NCI-H2171 treated with DMSO at 0.1 percent for 48 hours (cell line): Measurements from ENCODE around the gene BMPR1A.

ENCODE experiments used
- DNase-seq: peaks from one replicate; lab custom pipeline; 2025; lab: John Stamatoyannopoulos, UW

Gene BMPR1A

DNA sequence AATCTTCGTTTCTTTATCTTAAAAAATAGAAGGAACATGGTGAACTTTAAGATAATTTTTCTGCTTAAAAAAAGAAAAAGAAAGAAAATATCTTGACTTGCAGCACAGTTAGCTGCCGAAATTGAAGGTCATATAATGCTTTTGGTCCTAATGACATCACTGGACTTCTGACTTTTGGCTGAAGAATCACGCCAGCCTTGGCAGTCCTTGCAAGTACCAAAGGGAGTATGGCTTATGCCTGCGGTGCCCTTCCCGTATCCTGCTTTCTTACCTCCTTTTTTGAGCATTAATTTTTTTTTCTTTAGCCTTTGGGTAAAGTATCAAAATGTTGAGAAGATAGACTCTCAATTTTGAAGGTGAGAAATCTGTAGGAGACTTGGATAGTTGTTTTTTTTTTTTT lies 7.0 kb downstream of the BMPR1A start:
- no peak for DNase-seq

DNA sequence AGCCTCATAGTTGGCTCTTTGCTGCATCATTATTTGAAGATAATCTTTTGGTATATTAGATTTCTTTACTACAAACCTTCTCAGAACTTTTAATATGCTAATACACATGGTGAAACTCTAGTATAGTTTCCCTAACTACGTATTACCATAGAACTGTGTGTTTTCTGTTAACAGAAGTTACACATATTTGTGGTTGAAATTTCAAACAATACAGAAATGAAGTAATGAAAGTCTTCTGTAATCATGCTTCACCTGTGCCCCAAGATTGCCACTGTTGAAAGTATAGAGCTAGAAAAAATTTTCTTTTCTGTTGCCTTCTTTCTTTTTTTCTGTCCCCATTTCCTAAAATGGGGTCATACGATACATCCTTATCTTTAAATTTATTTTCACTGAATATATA lies 9.1 kb downstream of the BMPR1A start:
- DNase-seq = no peak

DNA sequence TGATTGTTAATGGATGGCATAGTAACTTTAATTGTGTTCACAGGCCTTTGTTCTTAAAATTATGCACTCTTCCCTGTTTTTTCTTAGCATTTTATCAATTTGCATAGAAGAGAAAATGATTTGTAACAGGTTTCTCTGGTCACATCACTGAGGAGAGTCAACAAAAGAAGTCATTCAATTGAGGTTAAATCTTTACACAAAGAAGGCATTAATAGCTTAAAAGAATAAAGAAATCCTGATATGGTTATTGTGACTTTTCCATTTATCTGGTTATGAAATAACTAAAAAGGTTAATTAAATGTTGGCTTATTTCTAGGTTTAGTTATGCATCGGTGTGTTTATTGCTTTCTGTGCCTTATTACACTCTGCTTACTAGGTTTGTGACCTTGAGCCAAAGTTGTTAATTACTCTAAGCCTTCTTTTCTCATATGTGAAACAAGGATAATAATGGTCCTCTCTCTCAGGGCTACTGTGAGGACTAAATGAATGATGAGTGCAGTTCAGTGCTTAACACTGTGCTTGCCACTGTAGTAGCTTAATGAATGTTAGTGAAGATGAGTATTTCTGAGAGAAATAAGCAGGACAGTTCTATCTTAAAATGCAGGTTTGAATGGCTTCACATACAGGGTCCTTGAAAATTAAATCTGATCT lies 12.1 kb downstream of the BMPR1A start:
- no peak for DNase-seq

DNA sequence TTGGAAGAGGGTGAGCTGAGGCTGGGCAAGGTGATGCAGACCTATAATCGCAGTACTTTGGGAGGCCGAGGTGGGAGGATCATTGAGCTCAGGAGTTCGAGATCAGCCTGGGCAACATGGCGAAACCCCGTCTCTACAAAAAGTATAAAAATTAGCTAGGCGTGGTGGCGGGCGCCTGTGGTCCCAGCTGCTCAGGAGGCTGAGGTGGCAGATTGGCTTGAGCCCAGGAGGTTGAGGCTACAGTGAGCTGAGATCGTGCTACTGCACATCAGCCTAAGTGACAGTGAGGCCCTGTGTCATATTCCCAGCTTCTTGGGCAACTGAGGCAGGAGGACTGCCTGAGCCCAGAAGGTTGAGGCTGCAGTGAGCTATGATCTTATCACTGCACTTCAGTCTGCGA lies 13.6 kb downstream of the BMPR1A start:
- no peak for DNase-seq

DNA sequence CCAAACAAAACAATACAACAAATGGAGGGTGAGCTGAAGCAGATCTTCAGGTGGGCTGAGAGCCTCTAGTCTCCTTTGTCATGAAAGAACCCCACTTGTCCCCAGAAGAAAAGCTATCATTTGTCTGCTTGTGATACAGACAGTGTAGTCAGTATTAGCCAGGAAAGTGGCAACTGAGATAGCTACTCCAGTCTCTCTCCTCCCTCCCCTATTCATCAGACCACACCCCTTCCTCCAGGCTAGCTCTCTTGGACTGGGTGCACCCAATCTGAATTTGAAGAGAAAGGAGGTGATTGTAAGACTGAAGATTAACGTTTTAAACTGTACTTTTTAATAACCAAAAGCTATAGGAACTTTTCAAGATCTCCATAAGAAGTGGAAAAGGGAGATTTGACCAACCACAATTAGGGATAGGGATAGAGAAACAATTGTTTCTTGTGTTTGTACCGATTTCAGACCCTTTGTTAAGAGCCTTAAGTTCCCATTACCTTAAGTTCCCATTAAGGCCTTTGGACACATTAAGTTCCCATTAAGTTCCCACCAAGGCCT lies 14.1 kb downstream of the BMPR1A start:
- DNase-seq = no peak

DNA sequence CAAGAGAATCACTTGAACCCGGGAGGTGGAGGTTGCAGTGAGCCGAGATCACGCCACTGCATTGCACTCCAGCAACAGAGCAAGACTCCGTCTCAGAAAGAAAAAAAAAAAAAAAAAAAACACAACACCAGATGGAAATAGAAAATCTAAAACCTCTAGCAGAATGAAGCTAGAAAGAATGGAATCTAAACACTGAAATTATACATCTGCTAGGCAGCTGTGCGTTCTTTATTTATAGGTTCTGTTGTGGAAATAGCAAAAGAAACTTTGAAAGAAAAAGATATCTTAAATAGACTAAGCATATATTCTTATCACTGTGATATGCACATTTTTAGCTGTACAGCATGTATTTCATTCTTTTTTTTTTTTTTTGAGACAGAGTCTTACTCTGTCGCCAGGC lies 17.1 kb downstream of the BMPR1A start:
- peak; percentile 68 for DNase-seq

DNA sequence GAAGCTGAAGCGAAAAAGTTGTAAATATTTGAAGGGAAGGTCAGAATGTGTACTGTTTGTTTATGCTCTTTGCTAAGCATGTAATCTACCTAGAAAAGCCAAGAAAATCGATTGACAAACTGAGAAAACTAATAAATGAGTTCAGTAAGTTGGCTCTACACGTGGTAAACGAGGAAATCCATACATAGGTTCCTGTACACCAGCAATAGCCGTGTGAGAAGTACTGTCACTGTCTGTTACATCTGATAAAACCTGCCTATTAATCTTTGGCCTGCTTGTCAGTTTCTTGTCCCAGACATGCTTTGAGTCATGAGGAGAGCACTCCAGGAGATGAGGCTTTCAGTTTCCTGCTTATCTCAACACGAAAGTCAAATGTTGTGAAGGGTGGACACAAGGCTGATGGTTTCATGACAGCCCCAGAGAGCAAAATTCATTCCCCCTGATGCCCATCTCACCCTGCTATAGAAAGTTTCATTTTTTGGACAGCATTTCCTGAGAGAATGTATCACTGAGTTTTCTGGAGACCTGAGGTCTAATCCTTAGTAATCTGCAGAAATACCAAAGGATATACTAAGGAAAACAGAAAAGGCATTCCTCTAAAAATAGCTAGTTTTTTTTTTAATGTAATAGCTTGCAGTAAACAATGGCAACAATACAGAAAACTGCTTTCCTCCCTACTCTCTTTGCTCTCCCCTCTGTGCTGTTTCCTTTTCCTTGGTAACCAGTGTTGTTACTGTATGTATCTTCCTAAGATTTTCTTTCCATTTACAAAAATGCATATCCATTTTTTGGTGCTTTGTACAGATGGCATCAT lies 18.8 kb downstream of the BMPR1A start:
- DNase-seq = no peak

DNA sequence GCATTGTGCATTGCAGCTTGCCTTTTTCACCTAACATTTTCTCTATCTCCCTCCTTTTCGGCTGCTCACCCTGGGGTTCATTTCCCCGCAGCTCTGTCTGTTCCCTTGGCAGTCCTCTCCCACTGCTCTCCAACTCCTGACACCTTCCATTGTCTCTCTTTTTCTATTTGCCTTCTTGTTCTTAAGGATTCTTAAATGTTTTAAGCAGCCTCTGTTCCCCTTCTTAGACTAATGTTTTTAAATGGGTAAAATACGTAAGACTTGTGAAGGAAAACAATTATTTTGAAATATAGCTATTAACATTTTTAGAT lies 19.4 kb downstream of the BMPR1A start:
- DNase-seq = no peak

DNA sequence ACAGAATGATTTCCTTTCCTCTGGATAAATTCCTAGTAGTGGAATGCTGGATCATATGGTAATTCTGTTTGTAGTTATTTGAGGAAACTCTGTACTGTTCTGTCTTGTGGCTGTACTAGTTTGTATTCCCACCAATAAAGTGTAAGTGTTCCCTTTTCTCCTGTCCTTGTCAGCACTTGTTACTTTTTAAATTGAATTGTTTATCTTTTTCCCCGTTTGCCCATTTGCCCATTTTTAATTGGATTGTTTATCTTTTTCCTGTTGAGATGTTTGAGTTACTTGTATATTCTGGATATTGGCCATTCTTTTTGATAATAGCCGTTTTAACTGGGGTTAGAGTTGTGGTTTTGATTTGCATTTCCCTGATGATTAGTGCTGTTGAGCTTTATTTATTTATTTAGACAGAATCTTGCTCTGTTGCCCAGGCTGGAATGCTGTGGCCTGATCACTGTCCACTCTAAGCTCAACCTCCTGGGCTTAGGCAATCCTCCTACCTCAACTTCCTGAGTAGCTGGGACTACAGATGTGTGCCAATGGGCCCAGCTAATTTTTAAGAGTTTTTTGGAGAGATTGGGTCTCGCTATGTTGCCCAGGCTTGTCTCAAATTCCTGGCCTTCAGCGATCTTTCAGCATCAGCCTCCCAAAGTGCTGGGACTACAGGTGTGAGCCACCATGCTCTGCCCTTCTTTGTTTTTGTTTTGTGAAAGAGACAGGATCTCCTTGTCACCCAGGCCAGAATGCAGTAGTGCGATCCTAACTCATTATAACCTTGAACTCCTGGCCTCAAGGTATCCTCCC lies 23.0 kb downstream of the BMPR1A start:
- no peak for DNase-seq

DNA sequence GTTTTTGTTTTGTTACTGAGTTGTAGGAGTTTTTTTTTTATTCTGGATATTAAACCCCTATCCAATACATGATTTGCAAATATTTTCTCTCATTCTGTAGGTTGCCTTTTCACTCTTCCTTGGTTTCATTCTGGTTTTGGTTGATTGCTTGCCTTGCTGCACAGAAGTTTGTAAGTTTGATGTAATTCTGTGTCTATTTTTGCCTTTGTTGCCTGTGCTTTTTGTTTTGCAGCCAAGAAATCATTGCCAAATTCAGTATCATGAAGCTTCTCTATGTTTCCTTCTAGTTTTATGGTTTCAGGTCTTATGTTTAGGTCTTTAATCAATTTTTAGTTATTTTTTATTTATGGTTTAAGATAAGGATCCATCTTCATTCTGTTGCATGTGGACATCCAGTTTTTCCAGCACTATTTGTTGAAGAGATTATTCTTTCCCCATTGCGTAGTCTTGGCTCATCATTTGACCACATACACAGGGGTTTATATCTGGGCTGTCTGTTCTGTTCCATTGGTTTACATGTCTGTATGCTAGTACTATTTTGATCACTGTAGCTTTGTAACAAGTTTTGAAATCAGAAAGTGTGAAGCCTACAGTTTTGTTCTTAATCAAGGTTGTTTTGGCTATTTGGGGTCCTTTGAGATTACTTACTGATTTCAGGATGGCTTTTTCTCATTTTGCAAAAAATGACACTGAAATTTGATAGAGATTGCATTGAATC lies 26.4 kb downstream of the BMPR1A start:
- no peak for DNase-seq

DNA sequence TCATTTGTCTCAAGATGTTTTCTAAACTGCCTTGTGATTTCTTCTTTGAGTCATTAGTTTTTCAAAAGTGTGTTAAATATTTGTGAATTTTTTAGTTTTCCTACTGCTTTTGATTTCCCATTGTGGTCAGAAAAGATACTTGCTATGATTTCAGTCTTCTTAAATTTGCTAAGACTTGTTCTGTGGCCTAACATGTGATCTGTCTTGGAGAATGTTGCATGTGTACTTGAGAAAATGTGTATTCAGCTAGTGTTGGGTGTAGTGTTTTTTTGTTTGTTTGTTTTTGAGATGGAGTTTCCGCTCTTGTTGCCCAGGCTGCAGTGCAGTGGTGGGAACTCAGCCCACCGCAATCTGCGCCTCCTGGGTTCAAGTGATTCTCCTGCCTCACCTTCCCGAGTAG lies 28.6 kb downstream of the BMPR1A start:
- no peak for DNase-seq

DNA sequence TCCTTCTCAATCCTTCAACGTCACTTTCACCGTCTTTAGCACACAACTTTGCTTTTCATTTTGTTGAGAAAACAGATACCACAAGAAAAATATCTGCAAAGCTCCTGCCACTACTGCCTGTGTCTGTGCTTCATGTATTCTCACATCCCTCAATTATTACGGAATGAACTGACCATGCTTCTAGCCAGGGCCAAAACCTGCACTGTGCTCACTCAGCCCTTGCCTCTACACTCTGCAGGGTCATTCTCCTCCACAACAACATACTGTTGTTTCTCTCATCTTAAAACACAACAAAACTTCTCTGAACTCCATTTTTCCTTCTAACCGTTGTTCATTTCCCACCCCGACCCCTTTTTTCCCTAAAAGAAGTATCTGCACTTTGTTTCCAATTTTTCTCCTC lies 29.5 kb downstream of the BMPR1A start:
- DNase-seq = no peak

DNA sequence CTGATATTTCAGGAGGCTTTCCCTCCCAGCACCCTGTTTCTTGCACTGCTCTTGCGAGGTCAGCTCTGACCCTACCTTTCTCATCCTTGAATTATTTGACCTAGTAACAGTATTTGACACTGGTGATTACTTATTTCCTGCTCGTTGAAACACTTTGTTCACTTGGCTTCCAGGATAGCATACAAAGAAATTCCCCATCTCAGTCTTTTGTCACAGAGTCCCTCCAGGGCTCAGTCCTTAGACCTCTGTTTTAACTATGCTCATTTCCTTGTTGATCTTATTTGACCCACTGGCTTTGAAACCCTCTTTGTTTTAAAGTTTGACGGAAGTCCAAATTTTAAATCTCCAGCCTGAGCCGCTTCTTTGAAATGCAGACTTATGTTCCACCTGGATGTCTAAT lies 29.9 kb downstream of the BMPR1A start:
- no peak for DNase-seq

DNA sequence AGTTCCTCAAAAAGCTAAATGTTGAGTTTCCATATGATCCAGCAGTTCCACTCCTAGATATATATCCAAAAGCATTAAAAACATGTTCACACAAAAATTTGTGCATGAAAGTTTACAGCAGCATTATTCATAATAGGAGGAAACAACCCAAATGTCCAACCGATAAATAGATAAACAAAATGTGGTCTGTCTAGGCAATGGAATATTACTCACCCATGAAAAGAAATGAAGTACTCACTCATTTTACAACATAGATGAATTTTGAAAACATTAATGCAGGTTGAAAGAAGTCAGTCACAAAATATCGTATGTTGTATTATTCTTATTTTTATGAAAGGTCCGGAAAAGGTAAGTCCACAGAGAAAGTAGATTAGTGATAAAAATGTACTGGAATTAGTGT lies 34.0 kb downstream of the BMPR1A start:
- DNase-seq = no peak

DNA sequence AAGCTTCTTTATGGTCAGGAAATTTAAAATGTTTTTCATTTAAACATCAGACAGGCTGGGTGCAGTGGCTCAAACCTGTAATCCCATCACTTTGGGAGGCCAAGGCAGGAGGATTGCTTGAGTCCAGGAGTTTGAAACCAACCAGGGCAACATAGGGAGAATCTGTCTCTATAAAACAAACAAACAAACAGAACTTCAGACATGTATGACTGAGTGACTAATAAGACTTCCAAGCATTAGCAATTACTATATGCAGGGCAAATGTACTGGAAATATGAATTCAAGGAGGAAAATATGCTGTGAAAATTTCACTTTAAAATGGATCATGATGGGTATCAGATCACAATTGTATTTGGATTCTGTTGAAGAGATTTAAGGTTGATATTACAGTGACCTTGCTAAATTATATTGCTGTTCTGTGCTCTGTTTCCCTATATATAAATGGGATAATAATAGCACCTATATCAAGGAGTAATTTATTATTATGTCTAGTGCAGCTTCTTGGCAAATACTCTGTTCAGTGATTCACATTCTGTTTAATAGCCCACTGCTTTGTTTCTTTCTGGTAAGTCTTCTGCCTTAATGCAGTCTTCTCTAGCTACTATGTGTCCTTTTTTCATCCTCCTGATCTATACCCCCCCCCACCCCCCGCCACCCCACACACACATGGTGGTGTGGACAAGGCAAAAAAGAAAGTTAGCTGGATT lies 36.2 kb downstream of the BMPR1A start:
- DNase-seq = no peak

DNA sequence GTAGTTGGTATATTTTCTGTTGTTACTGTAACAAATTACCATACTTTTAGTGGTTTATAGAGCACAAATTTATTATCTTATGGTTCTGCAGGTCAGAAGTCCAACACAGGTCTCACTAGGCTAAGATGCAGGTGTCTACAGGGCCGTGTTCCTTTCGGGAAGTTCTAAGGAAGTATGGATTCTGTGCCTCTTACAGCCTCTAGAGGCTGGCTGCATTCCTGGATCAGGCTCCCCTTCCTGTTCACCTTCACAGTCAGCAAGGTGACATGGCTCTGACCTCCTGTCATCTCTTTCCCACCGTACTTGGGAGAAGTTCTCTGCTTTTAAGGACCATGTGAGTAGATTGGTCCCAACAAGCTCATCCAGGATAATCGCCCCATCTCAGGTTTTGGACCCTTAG lies 37.3 kb downstream of the BMPR1A start:
- no peak for DNase-seq

DNA sequence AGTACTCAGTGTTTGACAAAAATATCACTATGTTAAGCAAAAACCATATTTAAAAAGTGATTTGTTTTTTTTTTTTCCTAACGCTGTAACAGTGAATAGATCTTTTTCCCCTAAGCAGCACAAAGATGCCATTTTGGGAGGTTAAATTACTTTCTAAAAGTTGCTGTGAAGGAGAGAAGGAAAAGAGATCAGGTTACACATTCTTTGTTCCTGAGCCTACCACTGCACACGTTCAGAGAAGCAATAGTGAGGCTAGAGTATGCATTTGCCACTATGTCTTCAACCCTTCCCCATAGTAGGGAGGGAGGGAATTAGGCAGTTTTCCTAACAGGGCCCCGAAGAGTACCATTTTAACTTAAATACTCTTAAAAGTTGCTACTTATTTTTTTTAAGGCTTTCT lies 38.9 kb downstream of the BMPR1A start:
- DNase-seq = peak; percentile 54

DNA sequence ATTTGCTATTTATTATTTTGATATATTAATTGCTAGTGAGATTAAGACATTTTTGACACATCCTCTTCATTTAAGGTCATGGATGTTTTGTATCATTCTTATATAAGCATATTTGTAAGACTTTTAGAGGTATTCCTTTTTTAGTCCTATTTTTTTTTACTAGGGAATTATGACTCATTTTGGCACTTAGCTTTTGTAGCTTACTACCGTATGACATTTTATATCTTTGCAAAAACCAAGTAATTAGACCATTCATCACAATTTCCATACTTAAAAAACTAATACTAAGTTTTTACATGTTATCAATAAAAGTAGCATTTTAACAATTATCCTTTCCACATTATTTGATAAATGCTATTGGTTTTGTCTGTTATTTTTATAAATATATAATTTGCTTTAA lies 41.6 kb downstream of the BMPR1A start:
- DNase-seq = no peak

DNA sequence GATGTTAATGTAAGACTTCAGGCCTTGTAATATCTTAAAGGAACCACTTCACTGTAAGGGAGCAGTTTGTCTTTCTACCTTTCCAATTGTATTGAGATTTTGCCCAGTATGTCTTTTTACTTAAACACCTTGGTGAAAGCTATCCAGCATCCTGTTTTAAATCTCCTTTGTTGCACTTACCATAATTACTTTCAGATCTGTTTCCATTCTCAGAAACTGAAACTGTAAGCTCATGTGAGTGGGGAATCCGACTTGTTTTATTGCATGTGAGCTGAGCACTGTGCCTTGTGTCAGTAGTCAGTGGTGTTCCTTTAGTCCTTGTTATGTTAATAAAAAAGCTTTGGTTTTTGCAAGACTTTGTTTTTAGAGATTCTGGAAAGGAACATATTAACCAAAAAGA lies 42.2 kb downstream of the BMPR1A start:
- DNase-seq = no peak

DNA sequence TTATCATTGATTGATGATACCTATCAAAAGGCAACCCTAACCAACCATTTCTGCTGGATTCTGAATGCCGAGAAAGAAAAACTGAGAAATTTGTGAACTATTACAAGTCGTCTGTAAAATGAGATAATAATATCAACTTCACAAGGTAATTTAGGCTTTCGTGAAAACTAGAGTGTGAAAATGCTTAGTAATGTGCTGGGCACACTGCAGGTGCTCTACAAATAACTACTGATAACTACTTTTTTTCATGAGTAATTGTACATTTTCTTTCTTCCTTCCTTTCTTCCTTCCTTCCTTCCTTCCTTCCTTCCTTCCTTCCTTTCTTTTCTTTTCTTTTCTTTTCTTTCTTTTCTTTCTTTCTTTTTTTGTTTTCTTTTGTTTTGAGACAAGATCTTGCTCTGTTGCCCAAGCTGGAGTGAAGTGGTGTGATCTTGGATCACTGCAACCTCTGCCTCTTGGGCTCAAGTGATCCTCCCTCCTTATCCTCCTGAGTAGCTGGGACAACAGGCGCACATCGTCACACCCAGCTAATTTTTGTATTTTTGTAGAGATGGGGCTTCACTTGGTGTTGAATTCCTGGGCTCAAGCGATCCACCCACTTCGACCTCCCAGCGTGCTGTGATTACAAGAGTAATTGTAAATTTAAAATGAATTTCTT lies 42.9 kb downstream of the BMPR1A start:
- DNase-seq = no peak

DNA sequence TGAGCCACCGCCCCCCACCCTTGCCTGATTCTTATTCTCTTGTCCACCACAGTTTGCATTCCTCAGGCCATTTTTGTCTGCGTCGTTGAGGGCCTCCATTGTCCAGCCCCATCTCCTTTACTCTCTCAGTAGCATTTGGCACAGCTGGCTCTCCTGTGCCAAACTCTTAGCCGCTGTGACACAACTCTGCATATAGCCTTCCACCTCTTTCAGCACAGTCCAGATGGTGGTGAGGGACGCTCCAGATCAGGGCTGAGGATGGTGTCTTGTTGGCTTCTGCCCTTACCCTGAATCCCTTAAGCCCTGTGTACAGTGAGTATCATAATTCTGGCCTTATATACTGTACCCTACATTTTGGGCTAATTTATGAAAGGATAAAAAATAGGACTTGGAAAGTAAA lies 45.6 kb downstream of the BMPR1A start:
- no peak for DNase-seq
